Muscle of arm (tissue), 12 donors: ENCODE data around the gene AGPS. TPM values are rescaled to one million over a fixed set of nuclear protein-coding genes. Genes with fewer than 3 reads are reported as not detected.
A peak's percentile ranks its signal among the peaks of the same experiment; 100 is the strongest.
"Not testable (repeated sequence)": the region's sequence is repeated elsewhere in the genome, so short reads cannot be mapped to it uniquely, and the experiment has no call there.

Source experiments
- DNase-seq: peaks from one replicate; pipeline ENCODE4 v3.0.0-alpha.2; 2013
- polyA plus RNA-seq, 12 donors: library from polyadenylated mRNA; unstranded; fragments of 120-200 nt; gene quantifications; one replicate each; pipeline ENCODE4 v1.2.1, GENCODE V29; 2013; ENCODE audit not compliant: insufficient read length in 12 of 12

Gene AGPS
- polyA plus RNA-seq, 12 donors: 15.8 to 34.3 (median 29.1) TPM; not detected in 1

DNA sequence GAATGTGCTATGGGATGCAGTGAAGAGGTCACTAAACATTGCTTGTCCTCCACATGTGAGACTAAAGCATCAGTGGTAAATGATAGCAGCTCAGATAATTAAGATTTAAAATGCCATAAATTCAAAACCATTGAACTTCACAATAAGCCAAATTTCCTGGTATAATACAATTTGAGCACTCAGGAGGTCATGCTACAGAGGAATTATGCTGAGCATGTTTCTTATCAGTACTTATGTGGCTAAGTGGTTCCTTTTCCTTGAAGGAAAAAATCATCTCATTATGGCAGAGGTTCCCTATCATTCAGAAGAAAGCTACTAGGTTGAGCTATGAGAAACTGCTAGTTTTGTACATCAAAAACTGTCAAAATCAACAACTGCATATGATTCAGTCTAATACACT, 156.6 kb downstream of the AGPS start:
- DNase-seq: no peak

DNA sequence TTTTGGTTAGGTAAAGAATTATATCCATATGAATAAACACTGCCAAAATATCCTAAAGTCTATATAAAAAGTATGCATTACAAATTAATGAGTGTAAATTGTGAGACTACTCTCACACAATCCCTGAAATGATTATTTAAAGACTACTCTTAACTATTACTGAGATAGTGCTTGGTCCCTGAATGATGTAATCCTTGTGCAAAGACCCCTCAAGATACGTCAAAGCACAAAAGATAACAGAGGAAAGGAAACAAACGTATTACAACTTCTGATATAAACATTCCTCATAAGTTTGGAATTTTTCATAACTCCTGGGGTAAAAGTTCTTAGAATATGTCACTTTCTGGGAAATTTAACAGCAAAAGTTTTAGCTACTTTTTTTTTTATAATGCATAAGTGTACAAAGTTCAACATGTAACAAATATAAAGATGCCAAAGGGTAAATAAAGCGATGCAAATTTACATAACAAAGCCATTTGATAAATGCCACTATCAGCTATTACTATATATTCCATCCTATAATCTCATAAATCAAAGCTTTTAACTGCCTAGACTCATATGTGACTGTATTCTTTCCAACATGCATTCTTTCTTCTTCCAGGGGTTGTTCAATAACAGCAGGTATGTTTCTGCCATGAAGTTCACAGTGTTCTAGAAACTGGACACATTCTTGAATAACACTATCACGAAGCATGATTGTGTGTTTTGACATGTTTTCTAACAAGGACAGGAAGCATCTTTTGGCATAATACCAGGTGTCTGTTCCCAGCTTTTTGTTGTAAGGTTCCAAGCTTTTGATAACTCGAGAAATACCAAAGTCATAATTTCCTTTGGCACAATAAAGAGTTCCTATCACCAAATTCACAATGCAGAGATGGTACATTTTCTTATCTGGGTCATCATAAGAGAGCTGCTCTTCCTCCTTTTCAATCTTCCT, 158.0 kb downstream of the AGPS start:
- no peak for DNase-seq

GRCh38 chr2:177551360-177551759, 158.8 kb downstream of the AGPS start:
- DNase-seq: not testable (repeated sequence)

- DNase-seq: peak; percentile 48
Observed at GRCh38 chr2:177551989-177552421, 159.4 kb downstream of the AGPS start.

DNA sequence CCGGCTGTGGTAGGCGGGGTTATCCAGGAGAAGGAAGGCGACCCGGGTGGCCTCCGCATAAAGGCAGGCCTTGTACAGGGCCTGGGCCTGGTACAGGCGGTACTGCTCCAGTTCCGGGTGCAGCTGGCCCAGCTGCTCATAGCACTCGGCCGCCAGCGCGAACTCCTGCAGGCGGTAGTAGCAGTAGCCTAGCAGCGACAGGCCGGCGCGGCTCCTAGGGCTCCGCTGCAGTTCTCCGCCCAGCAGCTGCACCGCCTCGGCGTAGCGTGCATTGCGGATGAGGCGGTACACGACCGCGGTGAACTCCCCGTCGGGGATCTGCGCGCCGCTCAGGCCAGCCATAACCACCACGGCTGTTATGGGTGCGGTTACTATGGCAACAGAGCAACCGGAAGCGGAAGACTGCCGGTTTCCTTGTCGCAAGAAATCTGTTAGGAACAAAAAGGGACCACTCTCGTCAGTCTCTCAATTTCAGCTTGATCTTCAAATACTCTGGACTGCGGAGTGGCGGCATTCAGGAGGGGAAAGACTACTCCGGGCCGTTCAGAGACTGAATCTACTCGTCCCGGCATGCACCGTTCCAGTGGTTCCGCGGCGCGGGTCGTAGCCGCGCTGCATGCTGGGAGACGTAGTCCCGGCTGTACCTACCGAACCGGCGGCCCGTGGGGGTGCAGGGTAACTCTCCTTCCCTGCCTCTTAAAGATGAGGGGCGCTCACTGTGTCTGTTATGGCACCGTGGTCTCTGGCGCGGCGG, 160.0 kb downstream of the AGPS start:
- peak; percentile 91 for DNase-seq

DNA sequence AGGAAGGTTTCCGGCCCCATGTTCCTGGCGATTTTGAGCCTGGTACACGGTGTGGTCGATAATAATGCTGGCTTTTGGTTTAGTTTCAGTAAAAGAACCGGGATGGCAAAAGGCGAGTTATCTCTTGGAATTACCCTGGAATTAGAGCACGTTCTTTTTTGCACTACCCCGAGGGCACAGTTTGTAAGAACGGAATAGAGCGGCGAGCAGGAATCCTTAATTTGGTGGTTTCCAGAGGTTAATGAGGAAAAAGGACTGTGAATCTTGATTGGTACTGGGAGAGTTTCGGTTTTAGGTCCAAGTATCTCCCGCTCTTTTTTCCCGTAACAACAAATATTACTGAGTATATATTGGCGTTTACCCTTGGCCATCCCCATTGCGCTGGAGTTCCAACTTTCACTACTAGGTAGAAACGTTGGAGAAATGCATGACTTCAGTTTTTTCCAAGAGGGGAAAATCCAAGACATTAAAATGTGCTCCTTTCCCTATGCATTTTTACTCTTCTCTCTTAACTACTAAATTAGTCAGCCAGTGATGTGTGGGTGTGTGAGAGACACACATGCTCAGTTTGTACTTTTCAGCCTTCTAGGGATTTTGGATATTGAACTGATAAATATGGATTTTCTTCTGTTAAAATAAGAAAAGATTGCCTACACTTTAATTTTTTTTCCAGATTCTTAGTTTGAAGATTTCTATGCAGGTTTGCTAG, 160.8 kb downstream of the AGPS start:
- peak; percentile 72 for DNase-seq

- no peak for DNase-seq
Observed at GRCh38 chr2:177554365-177554764, 161.8 kb downstream of the AGPS start.

DNA sequence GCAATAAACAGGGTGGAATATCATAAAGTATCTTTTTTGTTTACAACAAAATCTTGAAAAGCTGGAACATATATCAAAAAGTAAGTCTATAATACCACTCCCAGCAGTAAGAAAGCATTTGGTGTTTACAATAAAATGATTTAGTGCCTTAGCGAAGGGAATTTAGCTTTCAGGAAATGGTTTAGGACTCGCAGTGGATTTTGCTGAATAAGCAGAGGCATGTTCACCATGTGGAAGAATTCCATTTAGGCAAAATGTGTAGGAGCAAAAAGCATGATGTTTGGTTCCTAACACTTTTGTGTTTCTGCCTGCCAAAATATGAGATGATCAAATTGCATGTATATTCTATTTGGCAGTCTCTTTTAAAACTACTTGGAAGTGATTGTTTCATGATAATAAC, 163.6 kb downstream of the AGPS start:
- DNase-seq: no peak

DNA sequence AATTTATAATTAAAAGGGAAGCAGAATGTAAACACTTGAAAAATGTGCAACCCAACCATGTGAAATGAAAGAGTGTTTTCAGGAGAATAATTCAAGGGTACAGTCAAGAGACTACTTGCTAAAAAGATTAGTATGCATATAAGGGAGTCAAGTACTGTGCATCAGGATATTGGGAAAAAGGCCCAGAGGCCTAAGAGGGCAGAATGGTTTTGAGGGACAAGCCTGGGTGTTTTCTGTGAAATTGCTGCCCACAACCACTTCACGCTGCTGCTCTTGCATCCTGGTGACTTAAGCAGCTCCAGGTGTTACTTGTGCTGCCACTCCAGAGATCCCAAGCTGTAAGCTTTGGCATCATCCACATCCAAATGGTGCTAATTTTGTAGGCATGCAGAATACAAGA, 165.2 kb downstream of the AGPS start:
- no peak for DNase-seq

DNA sequence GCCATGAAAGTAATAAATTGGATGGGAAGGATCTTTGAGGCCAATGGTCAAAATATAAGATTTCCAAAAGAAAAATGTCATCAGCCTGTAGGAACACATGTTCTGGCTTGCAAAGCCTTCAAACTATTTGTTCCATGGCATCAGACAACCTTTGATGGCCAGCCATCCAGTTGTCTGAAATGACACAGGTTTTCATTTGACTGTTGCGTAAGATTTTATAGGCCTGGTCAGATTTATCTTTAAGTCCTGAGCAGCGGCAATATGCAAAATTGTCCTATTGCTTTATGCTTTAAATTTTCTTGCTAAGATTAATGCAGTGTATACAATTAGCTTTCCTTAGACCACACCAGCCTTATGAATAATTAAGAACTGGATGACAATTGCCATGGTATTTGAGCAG, 167.1 kb downstream of the AGPS start:
- DNase-seq: no peak

- DNase-seq: no peak
Observed at GRCh38 chr2:177568390-177568789, 175.8 kb downstream of the AGPS start.

DNA sequence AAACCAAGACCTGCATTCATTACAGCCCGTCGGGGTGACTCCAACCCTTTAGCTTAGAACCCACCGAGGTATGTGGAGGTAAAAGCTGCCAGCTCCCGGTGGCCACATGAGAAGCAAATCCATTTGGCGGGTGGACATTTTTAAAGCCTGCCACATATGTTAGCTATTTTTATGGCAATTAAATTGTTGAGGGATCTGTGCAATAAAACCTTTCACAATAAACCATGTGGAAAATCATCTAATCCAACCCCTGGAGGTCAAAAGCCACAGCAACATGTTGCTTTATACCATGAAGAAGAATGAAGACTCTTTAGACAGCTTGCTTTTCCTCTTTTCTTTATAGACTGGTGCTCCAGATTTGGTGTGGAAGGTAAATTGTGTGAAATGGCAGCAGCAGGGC, 176.3 kb downstream of the AGPS start:
- DNase-seq: no peak

- DNase-seq: no peak
Observed at GRCh38 chr2:177572236-177572671, 179.7 kb downstream of the AGPS start.

DNA sequence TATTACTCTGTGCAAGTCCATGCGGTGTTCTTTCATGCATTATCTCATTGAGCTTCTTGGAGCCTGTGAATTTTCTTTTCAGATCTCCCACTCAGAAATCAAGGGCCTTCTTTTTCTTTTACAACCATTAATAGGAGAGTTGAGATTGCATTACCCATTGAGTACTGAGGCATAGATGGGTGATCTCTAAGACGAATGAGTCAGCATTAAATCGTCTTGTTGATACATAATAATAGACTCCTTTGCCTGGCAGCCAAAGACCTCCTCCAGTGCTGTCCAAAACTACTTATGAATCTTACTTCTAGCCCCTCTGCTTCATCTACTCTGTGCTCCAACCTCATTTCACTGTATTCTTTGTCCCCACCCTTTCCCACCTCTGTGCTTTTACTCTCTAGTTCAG, 180.5 kb downstream of the AGPS start:
- DNase-seq: no peak

GRCh38 chr2:177574356-177574755, 181.8 kb downstream of the AGPS start:
- DNase-seq: no peak

DNA sequence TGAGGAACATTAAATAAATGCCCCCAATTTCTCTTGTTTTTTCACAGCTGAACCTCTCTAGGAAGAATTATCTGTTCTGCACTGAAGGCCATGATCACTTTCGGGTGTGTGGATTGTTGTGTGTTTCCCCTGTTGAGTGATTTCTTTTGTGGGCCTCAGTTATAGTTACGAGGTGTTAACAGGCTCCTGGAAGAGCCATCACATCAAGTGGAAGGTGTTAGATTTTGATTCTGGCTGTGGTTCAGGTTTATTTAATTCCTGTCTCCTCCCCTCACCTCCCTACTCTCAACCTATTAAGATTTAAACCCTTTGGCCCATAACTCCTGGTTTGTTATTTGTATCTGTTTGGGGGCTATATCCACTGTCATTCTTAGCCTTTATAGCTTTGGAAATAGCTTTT, 182.8 kb downstream of the AGPS start:
- no peak for DNase-seq

GRCh38 chr2:177577075-177577474, 184.5 kb downstream of the AGPS start:
- no peak for DNase-seq

DNA sequence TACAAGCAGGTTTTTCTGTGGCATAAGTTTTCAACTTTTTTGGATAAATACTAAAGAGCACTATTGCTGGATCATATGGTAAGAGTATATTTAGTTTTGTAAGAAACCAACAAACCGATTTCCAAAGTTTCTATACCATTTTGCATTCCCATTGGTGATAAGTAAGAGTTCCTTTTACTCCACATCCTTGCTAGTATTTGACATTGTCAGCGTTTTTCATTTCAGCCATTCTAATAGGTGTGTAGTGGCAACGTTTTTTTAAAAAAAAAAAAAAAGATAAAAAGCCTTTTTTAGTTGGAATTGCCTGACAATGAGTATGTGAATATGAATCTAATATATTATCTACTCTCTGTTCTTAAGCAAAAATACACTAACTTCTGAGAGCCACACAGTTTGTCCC, 185.9 kb downstream of the AGPS start:
- no peak for DNase-seq

DNA sequence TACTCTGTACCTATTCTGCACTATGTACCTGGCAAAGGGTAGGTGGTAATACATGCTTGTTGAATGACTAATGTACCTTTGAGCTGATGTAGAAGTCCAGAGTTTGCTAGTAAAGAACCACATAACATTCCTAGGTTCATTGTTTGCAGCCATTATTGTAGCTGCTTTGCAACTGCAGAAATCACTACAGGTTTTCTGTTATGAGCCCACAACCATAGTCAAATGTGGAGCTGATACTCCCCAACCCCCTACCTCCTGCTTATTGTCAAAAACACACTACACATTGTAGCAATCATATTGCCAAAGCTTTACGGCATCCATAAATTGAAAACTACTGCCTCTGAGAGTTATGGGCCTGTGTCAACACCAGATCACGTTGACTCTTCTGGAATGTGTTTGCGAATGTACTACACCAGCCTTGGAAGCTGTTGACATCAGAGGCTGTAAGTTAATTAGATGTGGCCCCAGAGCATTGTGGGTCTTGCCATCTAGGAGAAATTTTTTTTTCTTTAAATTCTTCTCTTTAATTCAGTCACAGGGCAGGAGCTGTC, 187.0 kb downstream of the AGPS start:
- DNase-seq: no peak

DNA sequence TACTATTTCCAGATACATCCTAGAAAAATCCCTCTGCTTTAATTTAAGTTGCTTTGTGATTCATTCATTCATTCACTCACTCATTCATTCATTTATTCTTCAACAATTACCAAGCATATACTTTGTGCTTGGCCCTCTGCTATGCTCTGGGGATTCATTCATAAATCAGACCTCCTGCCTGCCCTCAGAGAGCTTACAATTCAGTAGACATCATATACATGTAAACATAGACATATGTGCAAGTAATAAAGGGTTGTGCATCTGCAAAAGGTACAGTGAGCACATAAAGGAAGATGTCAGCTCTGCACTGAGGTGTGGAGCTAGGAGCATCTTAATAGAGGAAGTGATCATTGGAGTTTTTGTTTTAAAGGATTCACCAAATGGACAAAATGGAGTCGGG, 189.4 kb downstream of the AGPS start:
- DNase-seq: no peak

DNA sequence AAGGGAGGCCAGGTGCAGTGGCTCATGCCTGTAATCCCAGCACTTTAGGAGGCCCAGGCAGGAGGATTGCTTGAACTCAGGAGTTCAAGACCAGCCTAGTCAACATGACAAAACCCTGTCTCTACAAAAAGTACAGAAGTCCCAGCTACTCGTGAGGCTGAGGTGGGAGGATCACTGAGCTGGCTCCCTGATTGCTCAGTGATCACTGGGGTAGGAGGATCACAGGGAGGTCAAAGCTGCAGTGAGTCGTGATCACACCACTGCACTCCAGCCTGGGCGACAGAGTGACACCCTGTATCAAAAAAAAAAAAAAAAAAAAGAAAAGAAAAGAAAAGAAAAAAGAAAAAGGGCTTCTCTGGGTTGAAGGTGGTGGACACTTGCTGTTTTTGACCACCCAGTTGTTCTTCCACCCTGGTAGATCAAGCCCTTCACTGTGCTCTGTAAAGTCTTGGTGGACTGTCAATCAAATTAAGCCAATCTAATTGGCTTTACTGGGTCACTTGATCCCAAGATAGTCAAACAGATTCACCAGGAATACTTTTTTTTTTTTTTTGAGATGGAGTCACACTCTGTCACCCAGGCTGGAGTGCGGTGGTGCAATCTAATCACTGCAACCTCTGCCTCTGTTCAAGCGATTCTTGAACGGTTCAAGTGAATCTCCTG, 191.6 kb downstream of the AGPS start:
- no peak for DNase-seq
